ENCODE data around the gene MEOX1. TPM values are rescaled to one million over a fixed set of nuclear protein-coding genes. Genes with fewer than 3 reads are reported as not detected.

MEOX1 gene
- total and polyA plus RNA-seq, 2 of the 8 experiments (the other 6 are each of a cell fraction or from before 2014, with no cell fraction given) = not detected

DNA sequence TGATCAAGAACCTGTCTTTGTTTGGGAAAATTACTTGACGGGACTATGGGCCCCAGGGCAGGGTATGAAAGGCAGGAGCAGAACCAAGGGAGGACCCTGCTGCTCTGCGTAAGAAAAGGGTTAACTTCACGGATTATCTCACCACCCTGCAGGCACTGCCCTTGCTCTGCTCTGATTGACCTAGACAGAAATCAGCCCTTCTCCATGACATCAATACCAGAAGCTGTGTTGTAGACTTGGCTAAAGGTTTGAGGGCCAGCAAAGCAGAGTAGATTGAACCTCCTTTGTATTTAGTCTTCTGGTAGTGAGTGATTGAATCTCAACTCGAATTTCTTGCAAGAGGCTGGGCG, 62.7 kb downstream of the MEOX1 start:
- Histone ChIP-seq H3K4me1 (replicated peaks in 1 of 4; ENCODE audit: control insufficient read depth in 3 of 4, insufficient read depth in 4 of 4, low read length in 3 of 4) (no peaks in the 10 kb centered on the region; a peak in 3 of 7 replicates), H2BK5ac (ENCODE audit: low read depth, low read length) (no peak overlapping the region), H2BK15ac (ENCODE audit: low read length) (no peak overlapping the region), H3K18ac (ENCODE audit: extremely low read depth, low read length) (no peak overlapping the region), H3K56ac (replicated peaks; ENCODE audit: insufficient read length, low read depth, low read length) (no peak overlapping the region), H3K23ac (ENCODE audit: insufficient read length) (no peak overlapping the region), H3K23me2 (ENCODE audit: low read depth, low read length) (0 out of 2 replicates have a peak, but pooled peaks cover 3% of the 10 kb centered on the region), H3K14ac (ENCODE audit: insufficient read length) (no peak overlapping the region), H3K36me3 (ENCODE audit: control insufficient read depth in 2 of 4, insufficient read depth in 4 of 4, low read length in 3 of 4) (no peaks in the 10 kb centered on the region), H4K8ac (ENCODE audit: extremely low read depth, insufficient read depth, low read length) (no peak overlapping the region), H4K20me1 (replicated peaks in 1 of 2; ENCODE audit: control insufficient read depth in 1 of 2, insufficient read depth in 2 of 2, low read length in 2 of 2) (no peaks in the 10 kb centered on the region), H3K9me3 (ENCODE audit: insufficient read depth in 2 of 2, low read depth in 1 of 2, low read length in 1 of 2) (no peaks in the 10 kb centered on the region), H4K5ac (ENCODE audit: insufficient read length, low read depth, low read length) (no peak overlapping the region), H3K27me3 (replicated peaks in 1 of 4; ENCODE audit: control insufficient read depth in 3 of 4, extremely low read depth in 1 of 4, insufficient read depth in 3 of 4, low read length in 3 of 4) (no peaks in the 10 kb centered on the region), H2AFZ (ENCODE audit: low read length) (no peak overlapping the region), H2BK120ac (replicated peaks; ENCODE audit: low read depth, low read length) (no peak overlapping the region), H3K79me1 (ENCODE audit: low read depth, low read length) (no peaks in the 10 kb centered on the region), H3K4ac (replicated peaks; ENCODE audit: insufficient read length, low read depth, low read length) (no peak overlapping the region), H3K9ac (replicated peaks in 1 of 4; ENCODE audit: extremely low read depth in 1 of 4, low read depth in 3 of 4, low read length in 3 of 4) (no peak overlapping the region), H2BK20ac (ENCODE audit: low read length) (no peak overlapping the region), H4K91ac (replicated peaks; ENCODE audit: insufficient read length, low read length) (no peak overlapping the region), H3K4me3 (ENCODE audit: extremely low read depth in 1 of 4, insufficient read depth in 2 of 4, low read depth in 3 of 4, low read length in 4 of 4) (no peak overlapping the region), H3K79me2 (ENCODE audit: control insufficient read depth in 1 of 2, insufficient read depth in 2 of 2, low read length in 2 of 2) (no peaks in the 10 kb centered on the region), H3K4me2 (ENCODE audit: insufficient read depth in 1 of 2, low read depth in 2 of 2, low read length in 2 of 2) (no peak overlapping the region), H3K27ac (ENCODE audit: low read depth, low read length) (no peak overlapping the region), H2AK5ac (ENCODE audit: low read depth, low read length) (no peak overlapping the region), H2BK12ac (ENCODE audit: low read depth, low read length) (no peak overlapping the region)
- 62% methylated on average over 5 of the region's 5 CpGs; no CpG with 5 or more reads in 1 of the 2 experiments for WGBS, 2 experiments (ENCODE audit: extremely low coverage in 1 of 2, insufficient coverage in 1 of 2, insufficient read length in 1 of 2, insufficient replicate concordance in 2 of 2, low coverage in 1 of 2, low lambda C conversion rate in 2 of 2, missing lambda C conversion rate in 1 of 2)
- POLR2A ChIA-PET (ENCODE audit: partially characterized antibody) = no interaction called here
- CTCF ChIA-PET (ENCODE audit: partially characterized antibody) = interaction anchor here (1.2 to 1.5 kb wide), 4 partner anchors 13 to 45 kb away, joined by 3 to 5 read pairs (median 4); no protein-coding TSS in a partner anchor
- TF ChIP-seq CTBP2 (IDR thresholded peaks at IDR 0.05; ENCODE audit: borderline replicate concordance, insufficient read depth, insufficient read length, low read length) = no peak
- no peak for TF ChIP-seq SAP30 (IDR thresholded peaks at IDR 0.05; ENCODE audit: insufficient read depth, insufficient replicate concordance, low read length)
- no peak for TF ChIP-seq JUN (IDR thresholded peaks at IDR 0.05; ENCODE audit: low read depth, low read length)
- no peak for TF ChIP-seq BRCA1 (IDR thresholded peaks at IDR 0.05; ENCODE audit: low read depth, low read length)
- TF ChIP-seq JUND (IDR thresholded peaks at IDR 0.05; ENCODE audit: low read length) = no peak
- TF ChIP-seq CREB1 (IDR thresholded peaks at IDR 0.05) = no peak
- no peak for TF ChIP-seq SIN3A (conservative IDR thresholded peaks at IDR 0.05 in 1 of 2, IDR thresholded peaks at IDR 0.05 in 1 of 2; ENCODE audit: low read depth in 1 of 2, low read length in 2 of 2)
- TF ChIP-seq CBX8 (IDR thresholded peaks at IDR 0.05; ENCODE audit: borderline replicate concordance, low read depth, low read length) = no peak
- DNase-seq (ENCODE audit: low read depth in 1 of 2, low spot score in 2 of 2) (no peak), FAIRE-seq (no peak)
